Ishikawa (cell line): ENCODE data around the gene GRK1.

Source experiments
- CEBPB ChIP-seq: IDR thresholded peaks from 2 replicates; pipeline ENCODE4 v1.6.1; 2012
- CREB1 ChIP-seq: IDR thresholded peaks from 2 replicates; pipeline ENCODE4 v1.6.1; 2012; ENCODE audit warnings: low read depth
- EGR1 ChIP-seq: IDR thresholded peaks from 2 replicates; pipeline ENCODE4 v1.6.1; 2012
- EP300 ChIP-seq: IDR thresholded peaks from 2 replicates; pipeline ENCODE4 v1.6.1; 2012; ENCODE audit warnings: borderline replicate concordance
- FOXM1 ChIP-seq: IDR thresholded peaks from 2 replicates; pipeline ENCODE4 v1.6.1; 2012; ENCODE audit warnings: low read depth, borderline replicate concordance
- NFIC ChIP-seq: IDR thresholded peaks from 2 replicates; pipeline ENCODE4 v1.6.1; 2012
- RAD21 ChIP-seq: IDR thresholded peaks from 2 replicates; pipeline ENCODE4 v1.6.1; 2012; ENCODE audit warnings: low read depth
- TAF1 ChIP-seq: IDR thresholded peaks from 2 replicates; pipeline ENCODE4 v1.6.1; 2012; ENCODE audit warnings: low read depth, mild to moderate bottlenecking
- TCF12 ChIP-seq: IDR thresholded peaks from 2 replicates; pipeline ENCODE4 v1.6.1; 2012; ENCODE audit warnings: low read depth
- TEAD4 ChIP-seq: IDR thresholded peaks from 2 replicates; pipeline ENCODE4 v1.6.1; 2012
- YY1 ChIP-seq: IDR thresholded peaks from 2 replicates; pipeline ENCODE4 v1.6.1; 2012; ENCODE audit warnings: low read depth
- ZBTB7A ChIP-seq: IDR thresholded peaks from 2 replicates; pipeline ENCODE4 v1.6.1; 2012; ENCODE audit warnings: low read depth
- TF ChIP-seq, protein P1 (sequence below): IDR thresholded peaks from 2 replicates; pipeline ENCODE4 v1.6.1; 2012
- TF ChIP-seq, protein P2 (sequence below): IDR thresholded peaks from 2 replicates; pipeline ENCODE4 v1.6.1; 2012
- TF ChIP-seq, protein P3 (sequence below): IDR thresholded peaks from 2 replicates; pipeline ENCODE4 v1.6.1; 2012; ENCODE audit warnings: low read depth, mild to moderate bottlenecking

Gene GRK1

DNA sequence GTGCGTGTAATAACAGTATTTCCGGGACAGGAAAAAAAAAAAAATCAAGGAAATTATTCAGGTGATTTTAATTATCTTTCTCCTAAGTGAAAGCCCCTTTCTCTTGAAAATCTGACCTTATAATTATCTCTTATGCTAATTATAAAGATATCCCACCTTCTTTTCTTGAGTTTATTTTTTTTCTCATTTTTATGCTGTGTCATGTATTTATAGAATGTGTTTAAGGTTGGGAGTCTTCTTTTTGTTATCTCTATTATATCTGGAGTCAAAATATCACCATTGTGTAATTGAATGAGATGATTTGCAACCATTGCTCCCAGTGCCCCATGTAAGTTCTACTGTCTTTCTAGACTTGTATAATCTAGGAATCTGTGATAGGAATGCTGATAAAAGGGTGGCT lies 95.1 kb downstream of the GRK1 start:
- TF ChIP-seq EP300 (no peak), CREB1 (no peak), TAF1 (no peak), TEAD4 (no peak), EGR1 (no peak), RAD21 (no peak), TCF12 (no peak), YY1 (no peak), NFIC (no peak), CEBPB (no peak), FOXM1 (no peak), ZBTB7A (no peak)
- TF ChIP-seq, protein P1, sequence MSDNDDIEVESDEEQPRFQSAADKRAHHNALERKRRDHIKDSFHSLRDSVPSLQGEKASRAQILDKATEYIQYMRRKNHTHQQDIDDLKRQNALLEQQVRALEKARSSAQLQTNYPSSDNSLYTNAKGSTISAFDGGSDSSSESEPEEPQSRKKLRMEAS, result no peak
- TF ChIP-seq, protein P2, sequence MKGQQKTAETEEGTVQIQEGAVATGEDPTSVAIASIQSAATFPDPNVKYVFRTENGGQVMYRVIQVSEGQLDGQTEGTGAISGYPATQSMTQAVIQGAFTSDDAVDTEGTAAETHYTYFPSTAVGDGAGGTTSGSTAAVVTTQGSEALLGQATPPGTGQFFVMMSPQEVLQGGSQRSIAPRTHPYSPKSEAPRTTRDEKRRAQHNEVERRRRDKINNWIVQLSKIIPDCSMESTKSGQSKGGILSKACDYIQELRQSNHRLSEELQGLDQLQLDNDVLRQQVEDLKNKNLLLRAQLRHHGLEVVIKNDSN, result no peak
- TF ChIP-seq, protein P3, sequence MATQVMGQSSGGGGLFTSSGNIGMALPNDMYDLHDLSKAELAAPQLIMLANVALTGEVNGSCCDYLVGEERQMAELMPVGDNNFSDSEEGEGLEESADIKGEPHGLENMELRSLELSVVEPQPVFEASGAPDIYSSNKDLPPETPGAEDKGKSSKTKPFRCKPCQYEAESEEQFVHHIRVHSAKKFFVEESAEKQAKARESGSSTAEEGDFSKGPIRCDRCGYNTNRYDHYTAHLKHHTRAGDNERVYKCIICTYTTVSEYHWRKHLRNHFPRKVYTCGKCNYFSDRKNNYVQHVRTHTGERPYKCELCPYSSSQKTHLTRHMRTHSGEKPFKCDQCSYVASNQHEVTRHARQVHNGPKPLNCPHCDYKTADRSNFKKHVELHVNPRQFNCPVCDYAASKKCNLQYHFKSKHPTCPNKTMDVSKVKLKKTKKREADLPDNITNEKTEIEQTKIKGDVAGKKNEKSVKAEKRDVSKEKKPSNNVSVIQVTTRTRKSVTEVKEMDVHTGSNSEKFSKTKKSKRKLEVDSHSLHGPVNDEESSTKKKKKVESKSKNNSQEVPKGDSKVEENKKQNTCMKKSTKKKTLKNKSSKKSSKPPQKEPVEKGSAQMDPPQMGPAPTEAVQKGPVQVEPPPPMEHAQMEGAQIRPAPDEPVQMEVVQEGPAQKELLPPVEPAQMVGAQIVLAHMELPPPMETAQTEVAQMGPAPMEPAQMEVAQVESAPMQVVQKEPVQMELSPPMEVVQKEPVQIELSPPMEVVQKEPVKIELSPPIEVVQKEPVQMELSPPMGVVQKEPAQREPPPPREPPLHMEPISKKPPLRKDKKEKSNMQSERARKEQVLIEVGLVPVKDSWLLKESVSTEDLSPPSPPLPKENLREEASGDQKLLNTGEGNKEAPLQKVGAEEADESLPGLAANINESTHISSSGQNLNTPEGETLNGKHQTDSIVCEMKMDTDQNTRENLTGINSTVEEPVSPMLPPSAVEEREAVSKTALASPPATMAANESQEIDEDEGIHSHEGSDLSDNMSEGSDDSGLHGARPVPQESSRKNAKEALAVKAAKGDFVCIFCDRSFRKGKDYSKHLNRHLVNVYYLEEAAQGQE, result no peak

DNA sequence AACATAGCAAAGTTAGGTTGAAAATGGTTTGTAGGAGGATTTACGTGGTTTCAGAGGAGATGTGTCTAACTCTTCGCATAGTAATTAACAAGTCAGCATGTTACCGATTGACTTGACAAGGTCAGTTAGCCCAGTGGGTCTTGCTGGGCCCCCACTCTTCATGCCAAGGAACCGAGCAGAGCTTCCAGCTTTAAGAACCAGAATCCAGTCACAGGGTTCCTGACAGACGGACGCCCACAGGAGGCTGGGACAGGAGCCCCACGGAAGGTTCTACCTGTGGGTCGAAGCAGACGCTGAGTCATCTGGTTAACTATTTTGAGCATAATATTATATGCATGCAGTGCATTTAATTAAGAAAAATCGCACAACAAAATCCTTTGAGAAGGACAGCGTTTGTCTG lies 95.5 kb downstream of the GRK1 start:
- TF ChIP-seq CREB1, result no peak
- no peak for TF ChIP-seq EGR1
- TF ChIP-seq, protein P3, result no peak
- no peak for TF ChIP-seq TEAD4
- TF ChIP-seq CEBPB, result no peak
- TF ChIP-seq, protein P2, result no peak
- no peak for TF ChIP-seq YY1
- TF ChIP-seq EP300, result no peak
- no peak for TF ChIP-seq TAF1
- TF ChIP-seq RAD21, result no peak
- TF ChIP-seq, protein P1, result no peak
- TF ChIP-seq ZBTB7A, result no peak

DNA sequence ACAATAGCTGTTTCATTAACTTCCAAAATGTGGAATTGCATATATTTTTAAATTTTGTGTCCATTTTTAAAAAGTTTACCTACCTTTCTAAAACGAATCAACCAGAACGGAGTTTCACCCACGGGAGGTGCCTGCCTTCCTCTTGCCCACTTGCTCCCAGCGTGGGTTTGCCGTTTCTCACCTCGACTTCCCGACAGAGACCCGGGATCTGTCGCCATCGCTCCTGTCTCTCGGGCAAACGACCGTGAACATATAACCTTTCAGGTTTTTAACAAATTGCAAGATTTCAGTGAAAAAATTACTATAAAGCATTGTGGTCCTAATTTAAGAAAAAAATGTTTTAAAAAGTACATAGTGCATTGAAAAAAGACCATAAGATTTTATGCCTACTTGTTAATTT lies 96.2 kb downstream of the GRK1 start:
- TF ChIP-seq, protein P1, result no peak
- TF ChIP-seq YY1 (no peak), FOXM1 (no peak), TAF1 (no peak), EP300 (no peak), CEBPB (no peak), EGR1 (no peak), ZBTB7A (no peak), NFIC (no peak), TCF12 (no peak), RAD21 (no peak), CREB1 (no peak), TEAD4 (no peak)
- TF ChIP-seq, protein P2, result no peak
- TF ChIP-seq, protein P3, result no peak
